WTC11 (cell line): ENCODE data around the gene MEGF11.

Experiments used
- ATF1 ChIP-seq: sonication (generic); formaldehyde crosslinking; IDR thresholded peaks from 2 replicates; pipeline ENCODE4 v1.8.1; 2023; ENCODE audit warnings: mild to moderate bottlenecking, moderate library complexity, missing genetic modification reagents
- ATF3 ChIP-seq: sonication (generic); formaldehyde crosslinking; conservative IDR thresholded peaks from 2 replicates; pipeline ENCODE4 v1.8.1; 2022; ENCODE audit warnings: mild to moderate bottlenecking, missing genetic modification reagents
- CTCF ChIP-seq: fragments of 200-600 bp; IDR thresholded peaks from 2 replicates; pipeline ENCODE4 v1.8.0; 2022; ENCODE audit warnings: antibody characterized with exemption
- E2F4 ChIP-seq: sonication (generic); formaldehyde crosslinking; IDR thresholded peaks from 2 replicates; pipeline ENCODE4 v1.8.1; 2022; ENCODE audit warnings: low read depth, mild to moderate bottlenecking, moderate library complexity, missing genetic modification reagents, borderline replicate concordance
- ELF4 ChIP-seq: sonication (generic); formaldehyde crosslinking; IDR thresholded peaks from 2 replicates; pipeline ENCODE4 v1.8.1; 2022; ENCODE audit warnings: low read depth, mild to moderate bottlenecking, moderate library complexity, missing genetic modification reagents
- FOXP4 ChIP-seq: sonication (generic); formaldehyde crosslinking; IDR thresholded peaks from 2 replicates; pipeline ENCODE4 v1.8.0; 2022; ENCODE audit warnings: mild to moderate bottlenecking, missing genetic modification reagents
- KAT7 ChIP-seq: sonication (generic); formaldehyde crosslinking; IDR thresholded peaks from 2 replicates; pipeline ENCODE4 v1.8.1; 2023; ENCODE audit warnings: missing genetic modification reagents, mild to moderate bottlenecking, borderline replicate concordance
- MAX ChIP-seq: sonication (generic); formaldehyde crosslinking; IDR thresholded peaks from 2 replicates; pipeline ENCODE4 v1.8.0; 2022; ENCODE audit warnings: mild to moderate bottlenecking, missing genetic modification reagents
- MXD4 ChIP-seq: fragments of 250-450 bp; sonication (Bioruptor Pico); IDR thresholded peaks from 2 replicates; pipeline ENCODE4 v1.8.0; 2021; ENCODE audit warnings: mild to moderate bottlenecking, moderate library complexity, borderline replicate concordance
- NR2C2 ChIP-seq: sonication (generic); formaldehyde crosslinking; IDR thresholded peaks from 2 replicates; pipeline ENCODE4 v1.8.0; 2022; ENCODE audit warnings: mild to moderate bottlenecking, missing genetic modification reagents
- RELA ChIP-seq: sonication (generic); formaldehyde crosslinking; IDR thresholded peaks from 2 replicates; pipeline ENCODE4 v1.8.1; 2022; ENCODE audit warnings: missing genetic modification reagents, mild to moderate bottlenecking, borderline replicate concordance
- STAT6 ChIP-seq: sonication (generic); formaldehyde crosslinking; conservative IDR thresholded peaks from 2 replicates; pipeline ENCODE4 v1.8.1; 2023; ENCODE audit warnings: mild to moderate bottlenecking, low read depth, missing genetic modification reagents, moderate library complexity
- ZNF121 ChIP-seq: sonication (generic); formaldehyde crosslinking; IDR thresholded peaks from 2 replicates; pipeline ENCODE4 v1.8.0; 2023; ENCODE audit warnings: missing genetic modification reagents
- ZNF232 ChIP-seq: sonication (generic); formaldehyde crosslinking; IDR thresholded peaks from 2 replicates; pipeline ENCODE4 v1.8.0; 2022; ENCODE audit warnings: mild to moderate bottlenecking, missing genetic modification reagents

- TF ChIP-seq CTCF: no peak
- no peak for TF ChIP-seq ZNF232 (CRISPR knock-in tag)
- no peak for TF ChIP-seq NR2C2
- TF ChIP-seq E2F4: no peak
- TF ChIP-seq MXD4: no peak
- no peak for TF ChIP-seq RELA
- no peak for TF ChIP-seq KAT7
- TF ChIP-seq MAX (CRISPR knock-in tag): no peak
- no peak for TF ChIP-seq ATF1 (CRISPR knock-in tag)
- TF ChIP-seq STAT6 (CRISPR knock-in tag): no peak
- TF ChIP-seq ZNF121 (CRISPR knock-in tag): no peak
- no peak for TF ChIP-seq ATF3 (CRISPR knock-in tag)
- no peak for TF ChIP-seq FOXP4 (CRISPR knock-in tag)
- TF ChIP-seq ELF4 (CRISPR knock-in tag): no peak
Measured at GRCh38 chr15:65917936-65918335, 335.6 kb downstream of the MEGF11 start.
